Measurements from ENCODE around the gene ADAMTS9.

The ADAMTS9 gene

DNA sequence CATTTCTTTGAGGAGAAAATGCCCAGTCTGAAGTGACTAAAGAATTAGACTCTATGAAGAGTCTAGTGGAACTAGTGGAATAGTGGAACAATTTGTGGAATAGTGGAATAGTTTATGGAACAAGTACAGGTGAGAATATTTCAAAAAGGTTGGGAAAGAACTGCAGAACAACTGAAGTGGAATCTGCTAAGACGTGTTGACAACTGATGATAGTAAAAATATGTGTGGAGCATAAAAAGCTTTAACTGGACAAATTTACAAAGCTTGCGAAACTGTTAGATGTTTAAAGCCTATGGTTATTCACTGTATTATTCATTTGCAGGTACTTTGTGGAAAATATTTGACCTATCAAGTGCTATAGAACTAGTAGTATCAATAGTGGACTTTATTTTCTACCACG is 164.5 kb downstream of the ADAMTS9 start:
- DNase-seq: no peak

DNA sequence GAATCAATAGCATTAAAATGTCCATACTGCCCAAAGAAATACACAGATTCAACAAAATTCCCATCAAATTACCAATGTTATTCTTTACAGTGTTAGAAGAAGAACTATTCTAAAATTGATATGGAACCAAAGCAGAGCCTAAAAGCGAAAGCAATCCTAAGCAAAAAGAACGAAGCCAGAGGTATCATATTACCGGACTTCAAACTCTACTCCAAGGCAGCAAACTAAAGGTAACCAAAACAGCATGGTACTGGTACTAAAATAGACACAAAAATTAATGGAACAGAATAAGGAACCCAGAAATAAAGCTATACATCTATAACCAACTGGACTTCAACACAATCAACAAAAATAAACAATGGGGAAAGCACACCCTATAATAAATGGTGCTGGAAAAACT is 167.5 kb downstream of the ADAMTS9 start:
- DNase-seq: no peak

- DNase-seq: no peak
Observed at GRCh38 chr3:64518950-64519349, 168.8 kb downstream of the ADAMTS9 start.

DNA sequence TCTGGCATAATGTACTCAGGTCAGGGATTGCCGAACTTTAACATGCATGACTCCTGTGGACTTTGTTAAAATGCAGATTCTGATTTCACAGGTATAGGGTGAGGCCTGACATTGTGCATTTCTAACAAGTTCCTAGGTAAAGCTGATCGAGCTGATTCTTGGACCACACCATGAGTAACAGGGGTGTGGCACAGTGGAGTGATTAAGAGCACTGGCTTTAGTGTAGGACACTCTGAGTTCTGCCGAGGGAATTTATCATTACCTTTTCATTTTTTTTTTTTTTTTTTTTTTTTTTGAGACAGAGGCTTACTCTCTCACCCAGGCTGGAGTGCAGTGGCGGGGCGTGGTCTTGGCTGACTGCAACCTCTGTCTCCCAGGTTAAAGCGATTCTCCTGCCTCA is 169.3 kb downstream of the ADAMTS9 start:
- DNase-seq: no peak

GRCh38 chr3:64514889-64515288 is 172.9 kb downstream of the ADAMTS9 start:
- DNase-seq: no peak

GRCh38 chr3:64509206-64509605 is 178.6 kb downstream of the ADAMTS9 start:
- DNase-seq: no peak

- no peak for DNase-seq
Observed at GRCh38 chr3:64508140-64508539, 179.7 kb downstream of the ADAMTS9 start.

GRCh38 chr3:64506255-64506654 is 181.5 kb downstream of the ADAMTS9 start:
- no peak for DNase-seq

GRCh38 chr3:64505419-64505818 is 182.4 kb downstream of the ADAMTS9 start:
- no peak for DNase-seq

DNA sequence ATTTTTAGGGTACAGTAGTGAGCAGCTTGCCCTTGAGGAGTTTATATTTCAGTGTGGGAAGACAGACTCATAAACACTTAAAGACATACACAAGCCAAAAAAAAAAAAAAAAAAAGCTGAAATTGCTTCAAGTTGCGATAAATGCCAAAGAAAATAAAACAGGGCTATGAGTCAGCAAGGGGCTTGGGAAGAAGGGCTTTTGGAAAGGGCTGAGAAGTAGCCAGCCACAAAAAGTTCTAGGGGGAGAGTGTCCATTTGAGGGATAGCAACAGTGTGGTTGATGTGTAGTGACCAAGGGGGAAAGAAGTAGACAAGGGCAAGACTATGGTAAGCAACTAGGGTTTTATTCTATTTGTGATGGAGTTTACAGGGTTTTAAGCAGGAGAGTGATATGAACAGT is 185.5 kb downstream of the ADAMTS9 start:
- no peak for DNase-seq

DNA sequence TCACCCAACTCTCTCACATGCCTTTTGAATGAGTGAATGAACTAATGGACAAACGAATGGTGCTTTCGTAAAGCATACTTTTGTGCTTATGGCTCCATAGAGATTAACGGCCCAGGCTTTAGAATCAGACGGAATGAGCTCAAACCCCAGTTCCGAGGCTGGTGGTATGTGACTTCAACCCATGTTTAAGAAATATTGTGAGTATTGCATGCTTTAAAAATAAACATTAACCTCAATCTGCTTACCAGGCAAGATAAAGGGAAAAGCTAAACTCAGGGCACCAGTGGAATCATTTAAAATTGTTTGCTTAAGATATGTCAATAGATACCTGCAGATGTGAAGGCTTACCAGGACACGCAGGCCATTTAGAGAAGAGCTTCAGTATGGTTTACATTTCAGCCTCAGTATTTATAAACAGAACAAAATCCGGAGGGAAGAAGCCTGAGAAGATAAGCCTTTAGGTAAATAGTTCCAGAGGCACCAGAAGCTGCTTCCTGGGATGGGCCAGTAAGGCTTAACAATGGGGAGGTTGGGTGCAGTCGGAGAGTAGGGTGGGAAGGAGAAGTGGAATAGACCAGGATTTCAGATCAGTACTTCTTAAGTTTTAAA is 186.4 kb downstream of the ADAMTS9 start:
- no peak for DNase-seq

- DNase-seq: no peak
Observed at GRCh38 chr3:64496786-64497490, 190.9 kb downstream of the ADAMTS9 start.

- no peak for DNase-seq
Observed at GRCh38 chr3:64495781-64496334, 191.9 kb downstream of the ADAMTS9 start.

- DNase-seq: no peak
Observed at GRCh38 chr3:64495121-64495780, 192.5 kb downstream of the ADAMTS9 start.

DNA sequence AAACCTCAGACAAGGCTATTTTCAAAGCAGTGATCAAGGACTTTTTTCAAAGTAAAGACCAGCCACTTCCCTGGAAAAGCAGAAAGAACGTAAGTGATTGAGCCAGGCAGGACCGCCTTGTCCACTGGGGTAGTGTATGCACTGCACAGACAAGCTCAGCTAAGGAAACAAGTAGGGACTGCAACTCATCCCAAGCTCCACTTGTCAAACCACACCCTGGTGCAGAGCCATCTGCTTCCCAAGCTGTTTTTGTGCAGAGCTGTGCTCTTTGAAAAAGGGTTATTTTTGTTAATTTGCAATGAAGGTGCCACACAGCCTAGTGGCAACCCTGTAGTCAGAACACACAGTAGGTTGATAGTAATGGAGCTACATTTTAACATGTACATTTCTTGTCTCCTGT is 193.3 kb downstream of the ADAMTS9 start:
- no peak for DNase-seq

DNA sequence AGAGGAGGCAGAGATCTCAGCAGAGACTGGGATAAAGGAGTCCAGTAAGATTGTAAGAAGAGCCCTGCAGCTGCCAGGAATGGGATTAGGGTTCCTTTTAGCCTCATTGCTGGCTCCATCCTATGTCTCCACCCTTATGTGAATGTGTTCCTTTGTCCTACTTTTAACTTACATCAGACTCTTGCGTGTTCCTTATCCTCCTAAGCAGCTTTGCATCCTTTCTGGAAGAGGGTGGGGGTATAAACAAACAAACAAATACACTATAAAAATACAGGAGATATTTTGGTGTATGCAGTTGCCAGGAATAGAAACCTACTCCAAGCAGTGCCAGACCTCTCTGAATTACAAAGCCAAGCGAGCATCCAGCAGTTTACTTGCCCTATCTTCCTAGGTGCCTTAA is 194.7 kb downstream of the ADAMTS9 start:
- DNase-seq: no peak

DNA sequence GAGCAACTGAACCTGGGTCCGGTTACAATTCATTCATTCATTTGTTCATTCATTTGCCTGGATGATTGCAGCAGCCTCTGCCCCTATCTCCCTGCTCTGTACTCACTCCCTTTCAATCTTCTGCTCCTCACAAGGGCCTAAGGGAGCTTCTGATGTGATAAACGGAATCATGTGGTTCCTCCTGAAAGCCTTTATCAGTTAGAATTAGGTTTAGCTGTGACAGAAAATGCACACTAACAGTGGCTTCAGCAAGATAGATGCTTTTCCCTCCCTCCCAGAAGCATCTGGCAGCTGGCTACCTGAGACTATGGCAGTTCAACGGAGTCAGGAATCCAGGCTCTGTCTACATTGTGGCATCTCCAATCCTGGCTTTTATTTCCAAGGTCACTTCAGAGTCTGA is 196.0 kb downstream of the ADAMTS9 start:
- no peak for DNase-seq

DNA sequence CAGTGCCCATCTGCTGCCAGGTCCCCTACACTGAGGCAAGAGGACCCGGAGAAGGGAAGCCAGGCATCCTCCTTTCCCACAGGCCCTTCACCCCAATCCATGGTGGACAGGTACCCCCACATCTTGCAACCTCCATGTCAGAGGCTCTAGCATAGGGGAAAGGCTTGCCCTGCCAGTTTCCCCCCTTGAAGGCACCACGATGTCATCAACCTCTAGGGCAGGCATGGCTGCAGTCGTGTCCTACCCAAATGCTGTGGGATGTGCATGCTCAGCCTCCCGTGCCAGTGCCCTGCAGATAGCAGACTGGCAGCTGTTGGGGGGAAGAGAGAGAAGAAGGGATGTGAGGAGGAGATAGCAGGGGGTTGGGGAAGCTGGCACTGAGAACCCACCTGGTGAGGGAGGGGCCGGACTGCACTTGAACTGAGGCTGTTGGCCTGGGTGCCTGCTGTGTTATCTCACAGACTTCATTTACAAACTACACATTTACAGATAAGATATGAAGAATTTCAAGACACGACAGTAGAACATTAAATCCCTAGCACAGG is 197.5 kb downstream of the ADAMTS9 start:
- no peak for DNase-seq

DNA sequence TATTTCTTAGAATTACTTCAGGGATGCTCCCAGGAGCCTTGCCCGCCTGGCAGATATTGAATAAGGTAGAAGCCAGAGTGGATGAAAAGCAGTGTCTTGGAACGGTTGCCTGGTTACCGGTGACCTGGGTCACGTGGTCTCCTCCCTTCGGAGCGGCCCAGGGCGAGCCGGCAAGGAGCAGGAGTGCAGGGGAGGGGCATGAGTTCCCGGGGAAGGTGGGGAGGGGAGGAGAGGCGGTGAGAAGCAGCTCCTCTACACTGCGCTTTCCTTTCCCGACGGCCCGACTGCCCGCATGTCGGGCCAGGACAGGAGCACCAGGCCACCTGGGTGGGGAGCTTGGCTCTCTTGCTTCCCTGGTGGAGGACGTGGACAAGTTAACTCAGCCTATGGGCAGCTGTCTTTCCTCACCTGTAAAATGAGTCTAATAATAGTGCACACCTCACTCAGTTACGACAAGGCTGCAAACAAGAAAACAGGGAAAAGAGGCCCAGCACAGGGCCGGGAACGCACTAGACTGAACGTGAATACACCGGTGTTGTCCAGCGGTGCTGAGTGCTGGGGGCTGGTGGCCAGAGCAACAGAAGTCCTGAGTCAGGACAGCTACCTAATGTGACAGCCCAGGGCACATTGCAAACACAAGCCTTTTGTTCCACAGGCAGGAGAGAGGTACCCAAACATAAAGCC is 198.3 kb downstream of the ADAMTS9 start:
- no peak for DNase-seq

GRCh38 chr3:64488939-64489338 is 198.9 kb downstream of the ADAMTS9 start:
- no peak for DNase-seq

GRCh38 chr3:64484289-64484992 is 203.4 kb downstream of the ADAMTS9 start:
- DNase-seq: peak; percentile 83

GRCh38 chr3:64483467-64483866 is 204.3 kb downstream of the ADAMTS9 start:
- no peak for DNase-seq

- DNase-seq: no peak
Observed at GRCh38 chr3:64475037-64475436, 212.8 kb downstream of the ADAMTS9 start.
